Heart left ventricle (tissue), 13 donors: ENCODE measurements around the gene MYOCD.

Experiments used
- POLR2A ChIP-seq, 2 donors: fragments of 450-650 bp; IDR thresholded peaks; one replicate each; pipeline ENCODE4 v1.6.1; 2017; ENCODE audit warnings: antibody characterized with exemption in 2 of 2, mild to moderate bottlenecking in 2 of 2, moderate library complexity in 2 of 2
- TF ChIP-seq, protein P1 (sequence below), 12 donors: fragments of 200-600 bp; sonication (generic) in 4 of 12; IDR thresholded peaks; one replicate each; pipeline versions ENCODE4 v1.5.0 to v1.8.0; 2018 to 2022; ENCODE audit warnings: antibody characterized with exemption in 12 of 12, mild to moderate bottlenecking in 5 of 12
- donor health status: ischemic (EF 13 %, LVEDD 7.1; RV severe dilation, severe dysfunction).
- donor health status: DM: no; HTN: yes; CAD: no.
- donor health status: DM: no; HTN: no; CAD: no.
- donor health status: ischemic (EF 25% LVEDD 6.9; RV normal size, moderate dysfunction).
- donor health status: ischemic (EF 25% LVEDD 5.7; RV mildly dilated, moderate dysfunction).
- donor health status: ischemic (EF 35%, LVEDD 5.7; RV mildly dilated, moderate dysfunction).
- donor health status: nonischemic (EF 11% LVEDD 7.7; RV severe dilation, severe dysfunction).
- donor health status: DM: yes; HTN: yes; CAD: no.
- donor health status: PGD.
- donor health status: ischemic (EF 29% LVEDD 5.4; RV normal size, mild dysfunction).
- donor health status: nonischemic (EF 23%, LVEDD 6.1; RV moderate dilation, normal function).

DNA sequence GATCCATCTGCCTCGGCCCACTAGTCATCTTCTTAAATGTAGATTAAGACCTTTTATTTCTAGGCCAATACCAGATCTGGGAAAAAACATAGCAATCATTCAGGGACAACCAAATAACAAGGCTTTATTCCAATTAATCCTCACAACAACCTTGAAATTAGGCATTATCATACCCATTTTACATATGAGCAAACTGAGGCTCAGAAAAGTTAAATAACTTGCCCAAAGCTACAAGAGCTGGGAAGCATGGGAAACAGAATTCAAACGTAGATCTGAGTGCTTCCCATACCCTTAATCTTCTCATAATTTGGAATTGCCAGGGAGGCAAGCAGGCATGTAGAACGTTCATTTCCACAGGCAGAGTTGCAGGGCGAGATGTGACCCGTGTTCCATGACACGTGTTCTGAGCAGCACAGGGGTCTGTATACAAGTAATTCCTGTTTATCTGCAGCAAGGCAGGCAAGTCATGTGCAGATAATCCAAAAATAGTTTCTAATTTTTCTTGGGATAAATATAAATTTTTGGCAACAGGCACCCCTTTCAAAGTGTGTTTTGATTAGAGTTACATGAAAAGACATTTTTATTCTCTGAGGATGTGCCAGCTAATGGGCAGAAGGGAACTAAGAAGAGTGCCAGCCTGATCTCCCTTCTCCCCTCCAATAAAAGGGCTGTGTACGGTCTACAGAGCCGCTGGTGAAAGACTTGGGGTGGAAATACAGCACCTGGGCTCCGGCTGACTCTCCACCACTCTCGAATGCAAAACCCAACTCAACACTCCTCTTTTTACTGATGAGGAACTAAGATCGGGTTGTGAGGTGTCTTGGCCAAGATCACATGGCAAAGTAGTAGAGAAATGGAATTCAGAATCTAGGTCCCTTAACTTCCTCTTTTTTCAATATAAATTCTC lies 27.7 kb upstream of the MYOCD start:
- no peak for TF ChIP-seq POLR2A (IDR thresholded peaks at IDR 0.05)
- TF ChIP-seq, protein P1, sequence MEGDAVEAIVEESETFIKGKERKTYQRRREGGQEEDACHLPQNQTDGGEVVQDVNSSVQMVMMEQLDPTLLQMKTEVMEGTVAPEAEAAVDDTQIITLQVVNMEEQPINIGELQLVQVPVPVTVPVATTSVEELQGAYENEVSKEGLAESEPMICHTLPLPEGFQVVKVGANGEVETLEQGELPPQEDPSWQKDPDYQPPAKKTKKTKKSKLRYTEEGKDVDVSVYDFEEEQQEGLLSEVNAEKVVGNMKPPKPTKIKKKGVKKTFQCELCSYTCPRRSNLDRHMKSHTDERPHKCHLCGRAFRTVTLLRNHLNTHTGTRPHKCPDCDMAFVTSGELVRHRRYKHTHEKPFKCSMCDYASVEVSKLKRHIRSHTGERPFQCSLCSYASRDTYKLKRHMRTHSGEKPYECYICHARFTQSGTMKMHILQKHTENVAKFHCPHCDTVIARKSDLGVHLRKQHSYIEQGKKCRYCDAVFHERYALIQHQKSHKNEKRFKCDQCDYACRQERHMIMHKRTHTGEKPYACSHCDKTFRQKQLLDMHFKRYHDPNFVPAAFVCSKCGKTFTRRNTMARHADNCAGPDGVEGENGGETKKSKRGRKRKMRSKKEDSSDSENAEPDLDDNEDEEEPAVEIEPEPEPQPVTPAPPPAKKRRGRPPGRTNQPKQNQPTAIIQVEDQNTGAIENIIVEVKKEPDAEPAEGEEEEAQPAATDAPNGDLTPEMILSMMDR (IDR thresholded peaks at IDR 0.05) = no peak
